Esophagus squamous epithelium (tissue), 5 donors: ENCODE results near the gene MAD1L1. TPM values are rescaled to one million over a fixed set of nuclear protein-coding genes. Genes with fewer than 3 reads are reported as not detected.

ENCODE experiments used
- DNase-seq: peaks from one replicate; lab custom pipeline; 2025; lab: John Stamatoyannopoulos, UW
- H3K27ac ChIP-seq, 4 donors: fragments of 200-600 bp; sonication (generic); one replicate each; pipeline ENCODE4 v1.5.1; 2016 to 2019; ENCODE audit warnings: mild to moderate bottlenecking in 1 of 4
- H3K27me3 ChIP-seq, 4 donors: fragments of 200-600 bp; sonication (generic); 1 replicate in 3 of 4; 2 replicates in 1 of 4; pipeline versions ENCODE4 v1.5.1 to v1.6.0; 2017 to 2021; ENCODE audit warnings: antibody characterized with exemption in 1 of 4
- H3K36me3 ChIP-seq, 3 donors: fragments of 200-600 bp; sonication (generic); one replicate each; pipeline ENCODE4 v1.5.1; 2016 to 2019
- H3K4me1 ChIP-seq, 3 donors: fragments of 200-600 bp; sonication (generic); one replicate each; pipeline ENCODE4 v1.5.1; 2017 to 2019
- H3K4me3 ChIP-seq, 4 donors: fragments of 200-600 bp; sonication (generic); 1 replicate in 3 of 4; 2 replicates in 1 of 4; pipeline ENCODE4 v1.5.1; 2016 to 2019; ENCODE audit warnings: mild to moderate bottlenecking in 2 of 4, moderate library complexity in 1 of 4
- H3K9me3 ChIP-seq, 3 donors: fragments of 200-600 bp; sonication (generic); one replicate each; pipeline ENCODE4 v1.5.1; 2016 to 2019
- POLR2A ChIP-seq, 4 donors: fragments of 450-650 bp; IDR thresholded peaks; one replicate each; pipeline ENCODE4 v1.6.1; 2017; ENCODE audit warnings: antibody characterized with exemption in 4 of 4, mild to moderate bottlenecking in 4 of 4, moderate library complexity in 3 of 4
- WGBS, 2 donors: methylation state at CpG; one replicate each; pipeline ENCODE4 v1.1.5; 2018; 5-methylcytosine and 5-hydroxymethylcytosine counted together
- intact Hi-C: fragments of 100-400 bp; cut with DNase I; formaldehyde crosslinking; loops from one replicate; pipeline ENCODE4 v1.15.0; 2022
- total RNA-seq, 4 donors: library from RNA; depleted of rRNA; stranded (reverse); fragments of >200 nt; gene quantifications; one replicate each; pipeline ENCODE4 v1.1.0, GENCODE V29; 2016
- TF ChIP-seq, protein P1 (sequence below), 6 experiments: fragments of 450-650 bp in 4 of 6; fragments of 200-600 bp in 2 of 6; sonication (generic) in 2 of 6; IDR thresholded peaks; one replicate each; pipeline ENCODE4 v1.5.1; 2016 to 2019; ENCODE audit warnings: antibody characterized with exemption in 6 of 6, mild to moderate bottlenecking in 4 of 6, moderate library complexity in 4 of 6
- donor health status: DM: yes; HTN: yes; CAD: no.

MAD1L1 gene
- total RNA-seq, 4 donors from 2014 or later = 16.6 to 40.4 (median 30.2) TPM

DNA sequence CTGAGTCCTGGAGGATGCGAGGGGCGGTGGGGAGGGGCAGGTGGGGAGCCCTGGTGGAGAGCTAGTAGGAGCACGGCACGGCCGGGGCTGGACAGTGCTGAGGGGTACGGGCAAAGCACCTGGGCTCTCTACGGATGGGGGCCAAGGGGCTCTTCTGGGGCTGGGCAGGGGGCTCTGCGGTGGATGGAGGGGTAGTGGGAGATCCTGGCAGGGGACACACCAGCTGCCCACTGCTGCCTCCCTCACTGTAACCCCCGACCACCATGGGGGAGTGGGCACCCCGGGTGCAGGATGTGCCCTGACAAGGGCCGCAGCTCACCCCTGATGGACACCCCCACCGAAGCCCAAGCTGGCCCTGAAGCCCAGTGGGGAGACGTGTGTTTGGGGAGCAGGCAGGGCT lies 359.3 kb downstream of the MAD1L1 start:
- H3K4me3 ChIP-seq = no peak overlapping the region
- peaks cover 0 to 9% (median 0%) of the 10 kb centered on the region in 3 donors for H3K36me3 ChIP-seq
- 93 to 100% methylated on average over 5 to 6 of the region's 13 CpGs for WGBS, 2 donors

DNA sequence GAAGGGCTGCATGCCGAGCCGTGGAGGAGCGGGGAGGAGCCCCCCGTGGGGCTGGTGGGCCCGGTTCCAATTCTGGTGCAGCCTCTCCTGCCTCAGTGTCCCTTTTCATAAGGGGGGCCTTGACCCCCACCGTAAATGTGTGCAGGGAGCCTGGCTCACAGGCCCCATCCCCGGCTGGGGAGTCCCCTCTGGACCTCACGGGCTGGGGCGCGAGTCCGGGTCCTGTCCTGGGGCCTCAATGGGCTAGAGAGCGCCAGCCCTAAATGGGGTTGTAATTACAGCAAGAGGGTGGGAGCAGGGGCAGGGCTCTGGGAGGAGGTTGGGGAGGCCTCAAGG lies 359.7 kb downstream of the MAD1L1 start:
- intact Hi-C loops = no loop called here
- peaks cover 0 to 9% (median 0%) of the 10 kb centered on the region in 3 donors for H3K36me3 ChIP-seq
- DNase-seq = no peak
- no peaks in the 10 kb centered on the region for H3K9me3 ChIP-seq
- no peak overlapping the region for H3K4me3 ChIP-seq
- no peak overlapping the region for H3K27ac ChIP-seq
- TF ChIP-seq, protein P1, sequence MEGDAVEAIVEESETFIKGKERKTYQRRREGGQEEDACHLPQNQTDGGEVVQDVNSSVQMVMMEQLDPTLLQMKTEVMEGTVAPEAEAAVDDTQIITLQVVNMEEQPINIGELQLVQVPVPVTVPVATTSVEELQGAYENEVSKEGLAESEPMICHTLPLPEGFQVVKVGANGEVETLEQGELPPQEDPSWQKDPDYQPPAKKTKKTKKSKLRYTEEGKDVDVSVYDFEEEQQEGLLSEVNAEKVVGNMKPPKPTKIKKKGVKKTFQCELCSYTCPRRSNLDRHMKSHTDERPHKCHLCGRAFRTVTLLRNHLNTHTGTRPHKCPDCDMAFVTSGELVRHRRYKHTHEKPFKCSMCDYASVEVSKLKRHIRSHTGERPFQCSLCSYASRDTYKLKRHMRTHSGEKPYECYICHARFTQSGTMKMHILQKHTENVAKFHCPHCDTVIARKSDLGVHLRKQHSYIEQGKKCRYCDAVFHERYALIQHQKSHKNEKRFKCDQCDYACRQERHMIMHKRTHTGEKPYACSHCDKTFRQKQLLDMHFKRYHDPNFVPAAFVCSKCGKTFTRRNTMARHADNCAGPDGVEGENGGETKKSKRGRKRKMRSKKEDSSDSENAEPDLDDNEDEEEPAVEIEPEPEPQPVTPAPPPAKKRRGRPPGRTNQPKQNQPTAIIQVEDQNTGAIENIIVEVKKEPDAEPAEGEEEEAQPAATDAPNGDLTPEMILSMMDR (IDR thresholded peaks at IDR 0.05) = no peak
- TF ChIP-seq POLR2A (IDR thresholded peaks at IDR 0.05) = no peak
- 88 to 92% methylated on average over 5 to 6 of the region's 12 CpGs for WGBS, 2 donors
- H3K27me3 ChIP-seq = no peaks in the 10 kb centered on the region
- peaks cover 0 to 9% (median 5%) of the 10 kb centered on the region in 3 donors for H3K4me1 ChIP-seq

More for the DNA sequence above, 359.3 kb downstream of the MAD1L1 start:
- Histone ChIP-seq H3K27me3 (no peaks in the 10 kb centered on the region), H3K4me1 (peaks cover 0 to 9% (median 5%) of the 10 kb centered on the region in 3 donors), H3K9me3 (no peaks in the 10 kb centered on the region), H3K27ac (no peak overlapping the region)
- intact Hi-C loops = no loop called here
- no peak for DNase-seq
- no peak for TF ChIP-seq POLR2A (IDR thresholded peaks at IDR 0.05)
- TF ChIP-seq, protein P1 (IDR thresholded peaks at IDR 0.05) = no peak

DNA sequence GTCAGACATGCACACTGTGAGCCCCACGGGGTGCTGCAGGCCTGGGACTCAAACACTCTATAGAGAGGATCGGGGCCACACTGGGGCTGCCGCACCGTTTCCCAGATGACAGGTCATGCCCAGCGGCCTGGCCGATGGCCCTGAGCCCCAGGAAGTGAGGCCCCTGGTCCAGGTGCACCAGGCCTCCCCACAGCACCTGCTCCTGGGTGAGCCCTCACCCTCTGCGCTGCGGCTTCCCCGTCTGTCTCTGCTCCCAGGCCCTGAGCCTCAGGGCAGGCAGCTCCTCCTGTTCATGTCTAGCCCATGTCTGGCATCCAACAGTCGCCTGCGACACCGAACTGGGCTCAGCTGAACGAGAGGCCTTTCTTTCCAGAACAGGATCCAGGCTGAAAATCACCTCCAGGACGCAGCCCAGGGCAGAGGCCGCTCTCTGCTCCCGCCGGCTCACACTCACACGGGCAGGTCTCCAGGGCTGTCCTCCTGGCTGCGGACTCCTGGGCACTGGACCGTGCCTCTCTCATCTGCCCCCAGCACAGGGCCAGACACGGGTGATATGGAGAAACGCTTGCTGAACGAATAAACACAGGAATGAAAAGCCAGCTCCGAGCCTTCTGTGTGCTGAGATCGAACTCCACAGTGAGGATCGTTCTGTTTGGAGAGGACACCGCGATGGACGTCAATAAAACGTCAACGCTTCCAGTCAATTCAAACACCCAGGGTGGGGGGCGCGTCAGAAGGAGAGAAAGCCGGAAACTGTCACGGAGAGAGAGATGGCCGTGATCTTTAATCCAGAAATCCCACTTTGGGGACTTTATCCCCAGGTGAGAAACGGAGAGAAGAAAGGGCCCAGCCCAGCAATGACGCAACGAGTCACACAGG lies 360.3 kb downstream of the MAD1L1 start:
- intact Hi-C loops = no loop called here
- H3K4me1 ChIP-seq = peaks cover 0 to 9% (median 5%) of the 10 kb centered on the region in 3 donors
- DNase-seq = no peak
- H3K27ac ChIP-seq = no peak overlapping the region
- H3K36me3 ChIP-seq = peaks cover 0 to 9% (median 0%) of the 10 kb centered on the region in 3 donors
- 92 to 97% methylated on average over 16 to 21 of the region's 39 CpGs for WGBS, 2 donors
- no peaks in the 10 kb centered on the region for H3K27me3 ChIP-seq
- H3K9me3 ChIP-seq = no peaks in the 10 kb centered on the region
- TF ChIP-seq POLR2A (IDR thresholded peaks at IDR 0.05) = no peak
- TF ChIP-seq, protein P1 (IDR thresholded peaks at IDR 0.05) = no peak
- no peak overlapping the region for H3K4me3 ChIP-seq

DNA sequence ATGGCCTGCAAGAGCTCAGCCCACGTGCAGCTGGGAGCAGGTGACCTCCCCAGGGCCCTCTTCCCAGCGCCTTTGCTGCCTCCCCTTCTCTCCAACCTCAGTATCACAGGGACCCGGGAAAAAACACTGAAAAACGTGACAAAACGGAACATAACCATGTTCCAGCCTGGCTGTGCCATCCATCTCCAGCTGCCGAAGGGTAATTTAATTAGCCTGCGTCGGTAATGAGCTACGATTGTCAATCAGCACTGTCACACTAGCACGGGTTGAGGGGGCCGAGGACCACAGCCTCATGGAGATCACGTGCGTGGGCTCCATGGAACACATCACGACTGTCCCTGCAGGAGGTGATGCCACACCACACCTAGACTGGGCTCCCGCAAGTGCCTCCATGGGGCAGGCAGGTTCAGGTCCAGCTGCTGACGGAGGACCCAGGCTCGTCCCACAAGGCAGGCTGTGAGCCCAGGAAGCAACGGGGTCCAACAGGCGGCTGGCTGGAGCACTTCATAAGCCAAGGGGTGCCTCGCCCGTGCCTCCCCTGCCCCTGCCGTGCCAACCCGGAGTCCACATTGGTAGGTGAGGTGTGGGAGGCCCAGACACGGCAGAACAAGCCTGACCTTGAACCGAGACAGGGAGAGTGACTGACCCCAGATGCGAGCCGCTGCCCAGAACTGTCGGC lies 363.2 kb downstream of the MAD1L1 start:
- intact Hi-C loops = no loop called here
- no peak for DNase-seq
- peaks cover 0 to 9% (median 0%) of the 10 kb centered on the region in 3 donors for H3K36me3 ChIP-seq

More for the DNA sequence above, 363.2 kb downstream of the MAD1L1 start:
- WGBS, 2 donors = 95 to 99% methylated on average over 10 to 20 of the region's 28 CpGs
- Histone ChIP-seq H3K4me3 (no peak overlapping the region), H3K4me1 (no peaks in the 10 kb centered on the region), H3K9me3 (no peaks in the 10 kb centered on the region), H3K27ac (no peak overlapping the region), H3K27me3 (no peaks in the 10 kb centered on the region)
- TF ChIP-seq POLR2A (IDR thresholded peaks at IDR 0.05) = no peak
- TF ChIP-seq, protein P1 (IDR thresholded peaks at IDR 0.05) = no peak
